Endothelial cell of umbilical vein (primary cell): Measurements from ENCODE around the gene ZBTB12. TPM values are rescaled to one million over a fixed set of nuclear protein-coding genes. Genes with fewer than 3 reads are reported as not detected.

ENCODE experiments used
- BruUV-seq: library from RNA; stranded (reverse); fragments of 400-500 nt; replicated peaks from 2 replicates; lab custom pipeline; 2021; lab: Mats Ljungman, UMichigan
- CTCF ChIA-PET: fragments of 300-600, 350-600 bp; sonication (Branson Sonifier 250); formaldehyde crosslinking; loops from one replicate; lab custom pipeline; 2021; ENCODE audit warnings: antibody characterized with exemption, inconsistent platforms; lab: Charles Lee
- POLR2A ChIA-PET: fragments of 300-600, 350-600 bp; sonication (Branson Sonifier 250); formaldehyde crosslinking; loops from one replicate; lab custom pipeline; 2021; ENCODE audit warnings: antibody characterized with exemption, inconsistent platforms; lab: Charles Lee
- DNase-seq: peaks from one replicate; pipeline ENCODE4 v3.0.0-alpha.2; 2011; ENCODE audit warnings: low read depth, low spot score
- FAIRE-seq: peaks from 2 replicates; lab custom pipeline; 2011; peaks lifted over from hg19 to GRCh38; lab: Jason Lieb, UNC
- H2AFZ ChIP-seq: 2 replicates; pipeline ENCODE4 v1.6.0; 2012; ENCODE audit warnings: low read depth, low read length, control low read depth, inconsistent platforms
- H3K27ac ChIP-seq: 2 replicates; pipeline ENCODE4 v1.5.1; 2011; ENCODE audit warnings: low read depth, mild to moderate bottlenecking, control low read depth, low read length, moderate library complexity; ENCODE audit not compliant: insufficient read depth
- H3K27me3 ChIP-seq, 2 experiments: 2 replicates each; pipeline versions ENCODE4 v1.6.0 to v1.6.1; 2011; ENCODE audit warnings: low read length in 2 of 2, mixed read lengths in 1 of 2; ENCODE audit not compliant: control insufficient read depth in 2 of 2, insufficient read depth in 2 of 2
- H3K36me3 ChIP-seq, 2 experiments: 2 replicates in 1 of 2; 3 replicates in 1 of 2; pipeline ENCODE4 v1.5.1; 2011; ENCODE audit warnings: low read length in 2 of 2, mild to moderate bottlenecking in 1 of 2, moderate library complexity in 1 of 2; ENCODE audit not compliant: control insufficient read depth in 2 of 2, insufficient read depth in 2 of 2; ENCODE audit errors: extremely low read depth in 1 of 2
- H3K4me1 ChIP-seq: 3 replicates; pipeline ENCODE4 v1.5.1; 2011; ENCODE audit warnings: mild to moderate bottlenecking, low read length; ENCODE audit not compliant: control insufficient read depth, insufficient read depth; ENCODE audit errors: extremely low read depth
- H3K4me2 ChIP-seq: 2 replicates; pipeline ENCODE4 v1.6.1; 2011; ENCODE audit warnings: low read length, control low read depth, mixed read lengths; ENCODE audit not compliant: insufficient read depth
- H3K4me3 ChIP-seq, 3 experiments: fragments of 200-600 bp in 1 of 3; sonication (generic), shearing (Covaris generic) in 1 of 3; replicated peaks in 1 of 3; 2 replicates each; pipeline ENCODE4 v1.5.1; 2011 to 2016; ENCODE audit warnings: control low read depth in 3 of 3, low read length in 3 of 3, mild to moderate bottlenecking in 2 of 3, inconsistent platforms in 1 of 3, low read depth in 1 of 3, moderate library complexity in 1 of 3; ENCODE audit not compliant: insufficient read depth in 1 of 3
- H3K79me2 ChIP-seq: 2 replicates; pipeline ENCODE4 v1.6.0; 2012; ENCODE audit warnings: low read length, inconsistent platforms; ENCODE audit not compliant: control insufficient read depth, insufficient read depth
- H3K9ac ChIP-seq: replicated peaks from 2 replicates; pipeline ENCODE3; 2011; ENCODE audit warnings: low read length, control low read depth; ENCODE audit not compliant: insufficient read depth; ENCODE audit errors: extremely low read depth
- H3K9me1 ChIP-seq: replicated peaks from 3 replicates; pipeline ENCODE4 v1.6.0; 2011; ENCODE audit warnings: mild to moderate bottlenecking, low read length; ENCODE audit not compliant: control insufficient read depth, insufficient read depth; ENCODE audit errors: extremely low read depth
- H3K9me3 ChIP-seq: replicated peaks from 2 replicates; pipeline ENCODE4 v1.5.1; 2012; ENCODE audit warnings: low read length, inconsistent platforms; ENCODE audit not compliant: control insufficient read depth, insufficient read depth
- H4K20me1 ChIP-seq: replicated peaks from 2 replicates; pipeline ENCODE3; 2011; ENCODE audit warnings: mild to moderate bottlenecking, low read length; ENCODE audit not compliant: control insufficient read depth, insufficient read depth; ENCODE audit errors: extremely low read depth
- CTCF ChIP-seq, 2 donors: IDR thresholded peaks; 1 replicate in 1 of 2; 2 replicates in 1 of 2; pipeline ENCODE4 v1.5.1; 2011; ENCODE audit warnings: low read length in 2 of 2, mild to moderate bottlenecking in 2 of 2, moderate library complexity in 2 of 2, control low read depth in 1 of 2, inconsistent platforms in 1 of 2, low read depth in 1 of 2; ENCODE audit not compliant: insufficient read depth in 1 of 2; ENCODE audit errors: extremely low read depth in 1 of 2
- EZH2 ChIP-seq: IDR thresholded peaks from 2 replicates; pipeline ENCODE4 v1.6.1; 2012; ENCODE audit warnings: borderline replicate concordance, low read depth, mild to moderate bottlenecking, moderate library complexity, low read length, inconsistent platforms; ENCODE audit not compliant: severe bottlenecking
- FOS ChIP-seq: IDR thresholded peaks from 2 replicates; pipeline ENCODE4 v1.6.1; 2011; ENCODE audit warnings: mild to moderate bottlenecking, low read length, moderate library complexity, borderline replicate concordance; ENCODE audit not compliant: insufficient read depth
- GATA2 ChIP-seq: IDR thresholded peaks from 2 replicates; pipeline ENCODE4 v1.7.0; 2011; ENCODE audit warnings: low read depth, mild to moderate bottlenecking, moderate library complexity, mixed read lengths, low read length; ENCODE audit not compliant: insufficient read length, insufficient read depth
- JUN ChIP-seq: IDR thresholded peaks from 2 replicates; pipeline ENCODE4 v1.6.1; 2011; ENCODE audit warnings: borderline replicate concordance, low read depth; ENCODE audit not compliant: insufficient read length, insufficient read depth
- MAX ChIP-seq: IDR thresholded peaks from 2 replicates; pipeline ENCODE4 v1.6.1; 2011; ENCODE audit not compliant: insufficient read depth, insufficient read length
- POLR2A ChIP-seq: IDR thresholded peaks from 2 replicates; pipeline ENCODE4 v1.6.1; 2012; ENCODE audit warnings: low read depth, mild to moderate bottlenecking, control low read depth, low read length
- POLR2AphosphoS5 ChIP-seq: IDR thresholded peaks from 2 replicates; pipeline ENCODE4 v1.6.1; 2012; ENCODE audit warnings: low read depth, mild to moderate bottlenecking, control low read depth, low read length, moderate library complexity; ENCODE audit not compliant: insufficient read depth
- dilution Hi-C: fragments of 300-500 bp; cut with MboI; formaldehyde crosslinking; loops from one replicate; pipeline ENCODE4 v1.15.0; 2019; ENCODE audit warnings: low sequenced_read_pairs; ENCODE audit not compliant: extremely low pct_ligation_motif_present
- intact Hi-C: fragments of 100-400 bp; cut with micrococcal nuclease; formaldehyde crosslinking; loops from one replicate; pipeline ENCODE4 v1.10.0; 2022
- polyA plus RNA-seq, 4 experiments: library from polyadenylated mRNA; depleted of rRNA in 3 of 4; stranded (reverse) in 3 of 4; unstranded in 1 of 4; fragments of >200 nt; gene quantifications; 2 replicates each; pipeline versions ENCODE4 v1.2.1 to v1.2.3, GENCODE V29; 2011 to 2012; ENCODE audit warnings: missing spikeins in 1 of 4
- total RNA-seq: library from RNA; stranded (reverse); gene quantifications from 2 replicates; pipeline ENCODE4 v1.2.3, GENCODE V29; 2021

The ZBTB12 gene
- total and polyA plus RNA-seq, 2 donors (not counting 3 experiments of a cell fraction or from before 2014, with no cell fraction given), result 2.9 to 4.9 TPM

GRCh38 chr6:31877651-31878161 is 24.2 kb downstream of the ZBTB12 start:
- no TSS peak for BruUV-seq
- FAIRE-seq (no peak), DNase-seq (no peak)
- no peaks in the 10 kb centered on the region for H3K9me1 ChIP-seq
- no peak overlapping the region for H3K9ac ChIP-seq
- intact Hi-C loops (no loop called here), dilution Hi-C loops (no loop called here)
- H2AFZ ChIP-seq, result no peak overlapping the region
- H4K20me1 ChIP-seq, result no peaks in the 10 kb centered on the region
- ChIA-PET CTCF (interaction anchor here (1.1 to 1.4 kb wide), 2 partner anchors 11 to 13 kb away, joined by 4 read pairs; no protein-coding TSS in a partner anchor), POLR2A (no interaction called here)
- no peak overlapping the region for H3K27ac ChIP-seq
- no peak for TF ChIP-seq CTCF (IDR thresholded peaks at IDR 0.05; ENCODE audit: extremely low read depth in 1 of 2, insufficient read depth in 1 of 2, low read depth in 1 of 2, low read length in 2 of 2)
- no peak for TF ChIP-seq MAX
- no peak for TF ChIP-seq EZH2
- no peak for TF ChIP-seq POLR2A
- no peak for TF ChIP-seq POLR2AphosphoS5
- no peak for TF ChIP-seq JUN
- no peak for TF ChIP-seq FOS
- TF ChIP-seq GATA2, result no peak
- H3K9me3 ChIP-seq, result no peaks in the 10 kb centered on the region
- H3K4me2 ChIP-seq, result no peak overlapping the region
- H3K4me1 ChIP-seq, result peaks cover 6% of the 10 kb centered on the region
- H3K79me2 ChIP-seq, result no peaks in the 10 kb centered on the region
- H3K4me3 ChIP-seq, result no peak overlapping the region
- peaks cover 0 to 24% of the 10 kb centered on the region in 2 experiments for H3K36me3 ChIP-seq
- no peaks in the 10 kb centered on the region for H3K27me3 ChIP-seq
